K562 treated with DMSO at 1 percent for 12 hours (cell line): ENCODE data around the gene EVX1. TPM values are rescaled to one million over a fixed set of nuclear protein-coding genes. Genes with fewer than 3 reads are reported as not detected.

Experiments
- total RNA-seq: library from RNA; unstranded; fragments of 300-600 nt; gene quantifications from 2 replicates; pipeline ENCODE4 v1.2.3, GENCODE V29; 2022; ENCODE audit not compliant: insufficient read depth

Gene EVX1
- not detected in 2 replicates for total RNA-seq

GRCh38 chr7:27242555-27243339 lies at the start of gene EVX1:
TSS of gene EVX1 (plus strand) at chr7:27242802. CDS start at chr7:27243031, 229 bp downstream.

GRCh38 chr7:27199849-27200760 lies 42.5 kb upstream of the EVX1 start, which contains the start of gene HOXA13:
TSS of gene HOXA13 (minus strand) at chr7:27200091. CDS start at chr7:27200077, 14 bp downstream.

Other genes starting within 250 kb of the EVX1 start
- not detected in 2 replicates for gene HOXA1, start 146.8 kb upstream of the EVX1 start, total RNA-seq
- not detected in 2 replicates for gene HOXA2, start 140.1 kb upstream of the EVX1 start, total RNA-seq
- not detected in 2 replicates for gene HOXA4, start 112.0 kb upstream of the EVX1 start, total RNA-seq
- not detected in 2 replicates for gene HOXA5, start 99.1 kb upstream of the EVX1 start, total RNA-seq
- not detected in 2 replicates for gene HOXA6, start 95.0 kb upstream of the EVX1 start, total RNA-seq
- gene HOXA3, start 90.2 kb upstream of the EVX1 start, total RNA-seq, result not detected in 2 replicates
- gene HOXA7, start 86.1 kb upstream of the EVX1 start, total RNA-seq, result not detected in 2 replicates
- gene HOXA9, start 77.3 kb upstream of the EVX1 start, total RNA-seq, result not detected in 2 replicates
- gene HOXA10, start 68.5 kb upstream of the EVX1 start, total RNA-seq, result not detected in 2 replicates
- not detected in 2 replicates for gene HOXA11, start 57.6 kb upstream of the EVX1 start, total RNA-seq
- not detected in 2 replicates for gene HOXA13, start 42.7 kb upstream of the EVX1 start, total RNA-seq